HG03442 (cell line): Measurements from ENCODE around the gene MRAP.

Experiments used
- ATAC-seq: cut with Tn5 transposase; IDR thresholded peaks from one replicate; pipeline ENCODE4 v1.9.1; 2021; ENCODE audit warnings: mild to moderate bottlenecking, moderate library complexity; ENCODE audit not compliant: unreplicated experiment

Gene MRAP

GRCh38 chr21:32321480-32321879 is 22.8 kb downstream of the MRAP start:
- no peak for ATAC-seq

DNA sequence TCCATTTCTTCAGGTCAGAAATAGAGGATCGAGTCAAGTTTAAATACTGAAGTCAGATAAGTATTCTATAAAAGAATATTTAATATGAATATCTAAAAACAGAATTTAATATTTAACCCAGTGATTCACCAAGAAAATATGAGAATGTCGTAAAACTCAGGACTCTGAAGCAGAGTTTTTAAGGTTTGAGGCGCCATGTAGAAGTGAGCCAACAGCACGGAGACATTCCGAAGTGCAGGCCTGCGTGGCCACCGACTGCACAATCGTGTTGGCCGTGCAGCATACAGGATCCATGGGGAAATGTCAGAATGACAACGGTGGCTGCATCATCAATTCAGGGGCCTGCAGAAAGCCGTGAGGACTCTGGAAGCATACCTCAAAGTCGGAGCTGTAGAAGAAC is 23.4 kb downstream of the MRAP start:
- ATAC-seq, result no peak

DNA sequence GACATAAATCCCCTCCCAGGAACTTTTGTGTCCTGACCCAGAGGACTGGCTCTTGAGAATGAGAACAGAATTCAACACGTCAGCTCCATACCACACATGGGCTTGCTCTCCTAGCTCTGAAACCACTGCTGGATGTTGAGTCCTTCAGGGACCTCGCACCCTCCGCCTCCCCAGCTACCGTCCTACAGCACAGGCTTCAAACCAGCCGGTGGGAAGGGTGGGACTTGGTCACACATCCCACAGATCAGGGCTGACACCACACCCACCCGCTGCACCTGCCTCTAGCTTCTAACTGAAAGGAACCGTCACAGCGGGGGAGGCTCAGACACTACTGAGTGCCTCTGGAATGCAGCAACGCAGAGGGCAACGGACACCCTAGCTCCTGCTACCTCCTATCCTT is 24.0 kb downstream of the MRAP start:
- ATAC-seq, result no peak

DNA sequence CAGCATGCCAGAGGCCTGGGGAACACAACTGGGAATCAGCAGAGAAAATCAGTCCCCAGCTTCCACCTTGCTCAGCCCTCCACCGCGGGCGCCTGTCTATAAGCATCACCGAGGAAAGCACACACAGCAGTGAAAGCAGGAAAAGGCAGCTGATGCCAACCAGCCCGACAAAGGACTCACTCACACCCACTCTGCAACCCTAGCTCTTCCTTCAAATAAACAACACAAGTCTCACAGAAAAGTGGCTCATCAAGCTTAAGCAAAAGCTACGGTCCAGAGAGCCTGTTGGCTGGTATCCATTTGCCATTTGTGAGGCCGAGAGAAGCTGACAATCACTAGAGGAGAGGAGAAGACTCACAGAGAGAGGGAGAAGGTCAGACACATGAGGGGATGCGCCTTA is 27.1 kb downstream of the MRAP start:
- ATAC-seq, result no peak

GRCh38 chr21:32328595-32328994 is 29.9 kb downstream of the MRAP start:
- no peak for ATAC-seq

- no peak for ATAC-seq
These were observed 30.7 kb downstream of the MRAP start for GRCh38 chr21:32329331-32329730.

GRCh38 chr21:32329776-32330175 is 31.1 kb downstream of the MRAP start:
- ATAC-seq, result no peak

GRCh38 chr21:32330784-32331311 is 32.2 kb downstream of the MRAP start:
- no peak for ATAC-seq

GRCh38 chr21:32331444-32332305 is 33.0 kb downstream of the MRAP start:
- ATAC-seq, result no peak

- no peak for ATAC-seq
These were observed 33.9 kb downstream of the MRAP start for GRCh38 chr21:32332463-32332951.

DNA sequence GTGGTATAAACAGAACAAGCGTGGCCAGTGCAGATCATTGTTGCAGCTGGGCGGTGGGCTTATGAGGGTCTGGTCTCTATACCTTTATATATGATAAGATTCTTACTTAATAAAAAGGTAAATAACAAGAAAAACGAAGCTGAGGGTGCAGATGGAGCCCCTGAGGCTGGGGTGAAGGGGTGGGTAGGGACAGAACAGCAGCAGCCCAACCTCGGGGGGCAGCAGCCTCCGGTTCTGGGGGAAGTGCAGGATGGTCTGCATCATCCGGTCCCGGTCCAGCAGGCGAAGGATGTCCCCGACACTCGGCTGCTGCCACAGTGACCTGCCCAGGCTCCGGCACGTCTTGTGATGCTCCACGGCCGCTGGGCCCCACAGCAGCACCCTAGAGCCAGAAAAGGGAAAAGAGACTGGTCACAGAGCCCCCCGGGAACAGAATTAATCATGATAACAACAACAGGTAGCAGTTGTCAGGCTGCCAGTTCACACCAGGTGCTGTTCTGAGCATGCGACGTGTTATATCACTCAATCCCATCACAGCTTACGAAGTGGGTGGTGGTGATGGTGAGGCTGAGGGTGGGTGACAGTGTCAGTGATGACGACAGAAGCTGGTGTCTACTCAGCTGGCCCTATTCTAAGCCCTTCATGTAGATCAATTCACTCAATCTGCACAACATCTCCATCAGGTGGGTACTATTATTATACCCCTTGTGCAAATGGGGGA is 35.5 kb downstream of the MRAP start:
- ATAC-seq, result no peak

- ATAC-seq, result no peak
These were observed 36.4 kb downstream of the MRAP start for GRCh38 chr21:32334980-32335531.

- ATAC-seq, result no peak
These were observed 37.2 kb downstream of the MRAP start for GRCh38 chr21:32335601-32336575.

DNA sequence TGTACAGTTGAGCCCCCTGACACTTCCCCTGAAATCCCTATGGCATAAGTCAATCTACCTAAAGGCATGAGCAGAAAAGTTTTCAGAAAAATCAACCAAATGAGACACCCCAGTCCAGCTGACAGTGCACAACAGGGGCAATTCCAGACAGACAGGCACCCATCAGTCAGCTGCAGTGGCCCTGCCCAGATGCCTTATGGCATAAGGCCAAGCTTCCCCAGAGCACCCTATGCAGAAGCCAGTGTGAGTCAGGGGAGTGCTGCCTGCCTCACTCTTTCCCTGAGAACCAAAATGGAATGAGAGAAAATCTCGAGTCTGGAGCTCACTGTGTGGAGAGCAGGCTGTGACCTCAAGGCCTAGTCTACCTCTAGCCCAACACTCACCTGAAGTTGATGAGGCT is 38.1 kb downstream of the MRAP start:
- no peak for ATAC-seq

DNA sequence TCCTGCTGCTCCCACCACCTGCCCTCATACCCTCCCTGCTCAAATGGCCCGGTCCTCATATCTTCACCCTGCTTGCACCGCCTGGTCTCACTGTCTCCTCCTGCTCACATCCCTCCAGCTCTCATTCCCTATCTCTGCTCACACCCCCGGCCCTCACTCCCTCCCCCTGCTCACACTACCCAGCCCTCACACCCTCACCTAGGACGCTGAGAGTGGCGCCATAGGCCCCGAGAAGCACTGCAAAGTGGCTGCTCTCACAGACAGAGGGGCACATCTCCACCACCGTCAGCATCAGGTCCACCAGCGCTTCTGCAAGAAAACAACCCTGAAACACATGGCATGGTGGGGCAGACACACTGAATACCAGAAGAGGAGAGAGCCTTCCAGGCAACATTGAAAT is 38.6 kb downstream of the MRAP start:
- ATAC-seq, result no peak

GRCh38 chr21:32338209-32338921 is 39.7 kb downstream of the MRAP start:
- no peak for ATAC-seq

DNA sequence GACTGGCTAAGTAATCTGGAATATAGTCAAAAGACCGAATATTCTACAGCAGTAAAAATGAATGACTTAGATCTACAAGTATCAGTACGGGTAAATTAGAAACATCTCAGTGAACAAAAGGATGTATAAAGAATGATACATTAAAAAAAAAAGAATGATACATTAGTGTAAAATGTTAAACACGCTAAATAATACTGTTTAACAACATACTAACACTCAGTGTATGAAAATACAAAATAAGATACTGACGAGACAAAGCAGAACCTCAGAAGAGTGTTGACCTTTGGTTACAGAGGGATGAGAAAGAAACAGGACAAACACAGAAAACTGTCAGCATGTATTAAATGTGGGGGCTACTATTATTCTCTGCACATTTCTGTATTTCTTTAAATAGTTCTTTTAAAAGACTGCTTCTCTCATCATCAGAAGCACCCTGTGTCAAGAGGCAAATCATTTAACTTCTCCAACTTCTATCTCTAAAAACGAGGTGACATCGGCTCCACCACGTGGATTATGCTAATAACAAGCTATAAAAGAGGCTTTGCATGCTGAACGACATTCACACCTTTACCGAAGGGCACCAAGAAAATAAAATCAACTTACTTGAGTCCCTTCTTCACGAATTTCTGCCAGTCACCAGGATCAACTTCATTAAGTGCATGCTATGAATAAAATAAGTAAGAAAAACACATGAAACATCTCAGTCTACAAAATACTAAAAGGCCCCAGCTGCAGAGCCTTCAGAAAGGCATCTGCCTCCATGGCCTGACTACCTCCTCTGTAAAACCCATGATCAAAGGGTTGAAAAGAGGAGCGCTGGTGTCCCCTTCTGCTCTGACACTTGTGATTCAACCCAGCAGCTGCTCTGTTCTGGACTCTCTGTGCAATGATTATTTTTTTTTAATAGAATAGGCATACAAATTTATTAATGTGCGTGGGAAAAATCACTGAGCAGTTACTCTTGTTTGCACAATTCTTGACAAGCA is 42.5 kb downstream of the MRAP start:
- no peak for ATAC-seq

DNA sequence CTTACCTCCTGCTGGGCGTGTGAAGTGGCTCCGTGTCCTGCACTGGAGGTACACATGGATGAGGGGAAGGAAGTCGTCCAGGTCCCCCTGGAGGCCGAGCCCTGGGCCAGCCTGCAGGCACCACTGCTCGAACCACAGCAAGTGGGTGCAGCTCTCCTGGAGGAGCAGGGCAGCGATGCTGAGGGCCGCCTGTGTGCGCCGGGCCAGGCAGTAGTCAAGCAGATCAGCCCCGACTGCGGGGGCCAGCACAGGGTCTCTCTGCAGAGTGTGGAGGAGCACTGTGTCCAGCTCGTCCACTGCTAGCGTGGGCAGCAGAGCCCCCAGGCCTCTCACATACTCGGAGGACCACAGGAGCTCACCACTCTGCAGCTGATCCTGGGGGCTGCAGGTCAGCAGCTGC is 48.3 kb downstream of the MRAP start:
- ATAC-seq, result no peak

GRCh38 chr21:32347351-32347750 is 48.7 kb downstream of the MRAP start:
- ATAC-seq, result no peak
